HUDEP-2 (cell line): ENCODE results near the gene AKAP8L.
"Not testable (repeated sequence)": the region's sequence is repeated elsewhere in the genome, so short reads cannot be mapped to it uniquely, and the experiment has no call there.

ENCODE experiments used
- DNase-seq, 76 experiments: peaks; one replicate each; lab custom pipeline; 2025; ENCODE audit not compliant: unreplicated experiment in 76 of 76; lab: John Stamatoyannopoulos, UW

The AKAP8L gene

DNA sequence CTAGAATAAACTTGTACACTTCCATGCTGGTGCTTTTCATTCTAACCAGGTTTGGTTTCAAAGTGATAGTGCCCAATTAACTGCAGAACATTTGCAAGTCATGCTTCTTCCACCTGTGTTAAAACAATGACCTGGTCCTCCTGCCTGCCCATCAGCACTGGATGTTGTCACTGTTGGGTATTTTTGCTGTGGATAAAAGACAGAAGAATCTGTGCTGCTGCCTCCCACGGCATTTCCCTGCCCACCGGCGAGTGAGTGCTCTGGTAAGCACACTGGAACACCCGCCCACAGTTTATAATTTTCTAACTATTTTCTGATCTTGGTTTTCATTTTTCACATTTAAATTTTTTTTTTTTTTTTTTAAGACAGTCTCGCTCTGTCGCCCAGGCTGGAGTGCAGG is 36.9 kb downstream of the AKAP8L start:
- no peak for DNase-seq

DNA sequence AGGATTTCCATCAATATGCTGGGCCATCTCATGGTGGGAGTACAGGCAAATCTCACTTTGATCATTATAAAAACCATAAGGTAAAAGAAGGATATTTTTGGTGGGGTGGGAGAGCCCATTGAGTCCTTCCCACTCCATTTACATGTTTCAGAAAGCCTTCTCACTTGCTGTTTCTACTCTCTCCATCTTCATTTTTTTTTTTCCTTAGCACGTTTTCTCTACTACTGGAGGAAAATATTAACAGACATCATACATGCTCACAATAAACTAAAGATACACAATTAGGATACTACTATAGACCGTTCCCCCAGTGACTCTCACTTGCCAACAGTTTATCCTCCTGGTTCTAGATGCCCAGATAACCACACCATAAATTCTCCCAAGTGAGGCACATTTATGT is 37.4 kb downstream of the AKAP8L start:
- no peak for DNase-seq

DNA sequence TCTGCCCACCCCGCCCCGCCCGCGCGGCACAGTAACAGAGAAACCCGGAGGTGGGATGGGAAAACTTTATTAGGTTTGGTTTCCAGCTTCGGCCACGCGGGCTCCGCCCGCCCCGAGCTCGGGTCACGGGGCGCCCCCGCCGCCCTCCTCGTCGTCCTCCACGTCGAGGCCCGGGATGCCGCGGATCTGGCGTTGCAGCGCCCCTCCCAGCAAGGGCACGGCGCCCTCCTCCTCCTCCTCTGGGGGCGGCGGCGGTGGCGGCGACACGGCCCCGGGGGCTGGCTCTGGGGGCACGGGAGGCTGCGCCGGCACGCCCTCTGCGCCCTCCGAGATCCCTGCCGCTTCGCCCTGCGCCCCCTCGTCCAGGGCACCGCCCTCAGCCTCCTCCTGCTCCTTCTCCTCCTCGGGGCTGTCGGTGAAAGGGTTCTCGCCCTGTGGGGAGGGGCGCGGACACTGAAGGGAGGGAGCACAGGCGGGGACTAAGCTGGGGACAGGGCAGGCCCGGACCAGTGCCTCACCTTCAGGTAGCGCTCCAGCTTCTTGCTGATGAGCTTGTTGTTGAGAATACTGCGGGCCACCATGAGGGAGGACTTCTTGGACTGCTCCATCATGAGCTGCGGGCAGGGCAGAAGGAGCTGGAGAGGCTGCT is 38.7 kb downstream of the AKAP8L start:
- peak in 66 of 76 experiments; percentile 20 to 93 (median 69) for DNase-seq

DNA sequence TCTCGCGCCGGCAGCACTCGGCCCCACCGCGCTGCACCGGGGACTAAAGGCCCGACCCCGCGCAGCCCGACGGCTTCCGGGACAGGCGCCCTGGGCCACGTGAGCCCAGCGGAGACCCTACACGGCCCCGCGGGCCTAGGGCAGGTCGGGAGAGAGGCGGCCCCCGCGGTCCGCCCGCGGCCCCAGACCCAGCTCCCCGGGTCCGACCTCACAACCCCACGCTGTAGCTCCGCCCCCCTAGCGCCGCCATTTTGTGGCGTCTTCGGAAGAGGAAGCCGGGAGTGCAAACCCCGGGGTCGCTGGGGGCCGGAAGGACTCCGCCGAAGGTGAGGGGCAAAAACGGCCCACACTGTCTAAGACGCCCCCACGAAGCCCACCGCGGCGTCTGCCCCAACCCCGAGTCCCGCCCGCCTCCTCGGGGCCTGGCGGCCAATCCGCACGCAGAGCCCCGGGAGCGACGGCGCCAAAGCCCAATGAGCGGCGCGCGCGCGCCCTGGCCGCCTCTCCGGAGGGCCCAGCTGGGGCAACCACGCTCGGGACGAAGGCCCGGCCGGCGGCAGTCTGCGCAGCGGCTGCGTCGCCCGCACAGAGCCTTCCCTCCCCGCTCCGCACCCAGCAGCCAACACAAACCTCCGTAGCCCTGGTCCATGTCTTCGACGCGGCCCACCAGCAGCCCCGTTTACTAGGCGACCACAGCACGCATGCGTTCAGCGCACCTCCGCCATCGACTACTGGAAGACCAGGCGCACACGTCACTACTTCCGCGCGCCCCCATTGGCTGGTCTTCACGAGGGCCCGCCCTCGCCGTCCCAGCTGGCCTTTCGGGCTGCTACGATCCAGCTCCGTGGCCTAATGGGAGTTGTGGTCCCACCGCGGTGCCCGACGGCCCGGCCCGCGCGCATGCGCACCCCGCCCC is 39.4 kb downstream of the AKAP8L start, which contains the start of gene AKAP8:
TSS of gene AKAP8 (minus strand) at position 705 of the 916 bp plus-strand sequence. CDS start at position 649, 56 bp downstream.
- DNase-seq = peak; percentile 89 to 100 (median 99)

DNA sequence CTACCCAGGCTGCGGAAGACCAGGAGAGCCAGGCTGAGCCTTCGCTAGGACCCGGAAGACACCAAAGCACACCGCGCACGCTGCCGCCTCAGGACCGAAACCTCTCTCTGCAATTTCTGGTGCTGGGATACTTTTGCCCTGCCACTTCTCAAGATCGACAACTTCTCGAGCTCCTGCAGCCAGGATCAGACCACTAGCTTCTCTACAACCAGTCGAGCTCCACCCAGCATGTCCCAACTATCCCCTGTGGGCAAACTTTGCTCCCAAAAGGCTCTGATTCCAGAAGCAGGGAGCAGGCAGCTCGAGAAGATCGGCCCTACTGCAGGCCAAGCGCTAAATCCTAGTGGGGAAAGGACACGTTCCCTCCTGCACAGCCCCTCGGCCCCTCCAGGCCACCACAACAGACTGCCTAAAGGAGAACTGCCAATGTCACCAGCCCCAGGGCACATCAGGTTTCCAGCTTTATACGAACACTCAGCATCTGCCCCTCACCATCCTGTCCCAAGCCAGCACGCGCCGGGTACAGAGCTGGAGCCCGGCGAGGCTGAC is 40.2 kb downstream of the AKAP8L start:
- peak in 50 of 76 experiments; percentile 7 to 88 (median 44) for DNase-seq

DNA sequence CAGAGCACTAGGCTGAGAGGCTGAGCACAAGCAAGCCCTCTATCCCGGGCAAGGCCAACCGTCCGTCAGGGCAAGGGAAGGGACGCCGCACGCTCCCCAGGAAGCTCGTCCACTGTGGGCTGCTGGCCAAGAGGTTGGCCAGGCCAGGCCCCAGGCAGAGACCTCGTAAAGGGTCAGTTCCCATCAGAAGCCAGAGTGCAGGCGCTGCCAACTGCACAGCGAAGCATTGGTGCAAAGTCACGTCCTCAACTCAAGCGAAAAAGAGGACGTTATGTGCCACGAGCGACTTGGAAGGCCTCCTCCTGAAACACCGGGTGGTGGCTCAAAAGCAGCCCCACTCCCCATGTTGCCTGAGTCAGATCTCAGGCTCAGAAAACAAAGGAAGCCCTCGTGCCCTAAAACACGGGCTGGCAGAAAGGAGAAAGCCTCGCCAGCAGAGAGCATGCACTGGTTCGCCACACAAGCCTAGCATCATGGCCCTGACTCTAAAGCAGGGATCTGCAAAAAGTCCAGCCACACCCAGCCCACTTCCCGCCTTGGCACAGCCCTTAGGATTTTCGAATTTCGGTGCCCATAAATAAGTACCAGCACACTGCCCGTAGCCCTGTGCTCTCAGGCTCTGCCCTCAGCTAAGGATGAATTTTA is 43.9 kb downstream of the AKAP8L start:
- DNase-seq = no peak

DNA sequence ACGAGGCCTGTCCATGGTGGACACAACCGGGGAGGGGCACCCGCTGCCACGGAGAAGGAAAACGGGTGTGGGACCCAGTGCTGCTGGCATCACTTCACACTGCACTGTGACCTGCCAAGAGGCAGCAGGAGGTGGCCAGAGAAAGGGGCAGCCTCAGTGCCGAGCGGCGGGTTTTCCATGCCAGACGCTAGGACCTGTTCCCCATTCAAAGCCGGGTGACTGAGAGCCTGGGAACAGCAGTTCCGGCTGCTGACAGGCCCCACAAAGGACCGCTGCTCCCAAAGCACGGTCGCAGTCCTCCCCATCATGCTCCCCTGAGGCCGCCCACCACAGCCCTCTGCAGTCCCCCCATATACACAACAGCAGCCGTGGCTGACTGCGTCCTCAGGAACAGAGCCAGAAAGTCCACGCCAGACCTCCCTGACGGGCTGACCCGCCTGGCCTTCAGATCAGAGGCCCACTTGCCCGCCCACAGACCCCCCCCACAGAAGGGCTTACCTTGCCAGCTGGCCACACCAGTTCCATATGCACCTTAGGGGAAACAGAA is 44.6 kb downstream of the AKAP8L start:
- DNase-seq = no peak

DNA sequence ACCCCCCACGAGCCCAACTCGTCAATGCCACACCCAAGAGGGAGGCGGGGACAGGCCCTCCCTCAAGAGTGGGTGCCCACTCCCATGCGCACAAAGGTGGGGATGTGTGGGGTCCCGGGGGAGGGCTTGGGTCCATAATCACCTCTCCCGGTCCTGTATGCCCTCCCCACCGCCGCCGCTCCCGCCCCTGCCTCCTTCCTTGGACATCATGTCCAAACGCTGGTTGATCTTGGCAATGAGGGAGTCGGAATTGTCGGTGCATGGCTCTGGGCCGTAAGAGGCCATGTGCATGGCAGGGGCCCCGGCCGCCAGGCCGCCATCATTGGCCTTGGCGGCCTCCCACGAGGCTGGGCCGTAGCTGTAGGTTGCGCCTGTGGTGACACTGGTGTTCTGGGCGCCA is 45.1 kb downstream of the AKAP8L start:
- DNase-seq = no peak

DNA sequence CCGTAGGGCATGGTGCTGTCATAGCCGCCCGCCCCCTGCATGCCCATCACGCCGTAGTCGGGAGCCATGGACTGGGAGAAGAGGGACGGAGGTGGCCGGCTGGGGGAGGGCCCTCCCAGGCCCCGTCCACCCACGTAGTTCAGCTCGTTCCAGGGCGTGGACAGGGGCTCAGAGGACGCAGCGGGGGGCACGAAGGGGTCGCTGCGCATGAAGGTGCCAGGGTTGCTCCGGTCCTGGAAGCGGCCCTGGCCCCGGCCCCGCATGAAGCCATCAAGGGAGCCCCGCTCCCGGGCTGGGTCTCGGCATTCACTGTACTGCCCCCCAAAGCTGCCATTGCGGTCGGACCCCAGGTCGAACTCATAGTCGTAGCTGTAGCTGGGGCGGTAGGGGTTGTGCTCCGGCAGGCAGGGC is 45.9 kb downstream of the AKAP8L start:
- no peak for DNase-seq

DNA sequence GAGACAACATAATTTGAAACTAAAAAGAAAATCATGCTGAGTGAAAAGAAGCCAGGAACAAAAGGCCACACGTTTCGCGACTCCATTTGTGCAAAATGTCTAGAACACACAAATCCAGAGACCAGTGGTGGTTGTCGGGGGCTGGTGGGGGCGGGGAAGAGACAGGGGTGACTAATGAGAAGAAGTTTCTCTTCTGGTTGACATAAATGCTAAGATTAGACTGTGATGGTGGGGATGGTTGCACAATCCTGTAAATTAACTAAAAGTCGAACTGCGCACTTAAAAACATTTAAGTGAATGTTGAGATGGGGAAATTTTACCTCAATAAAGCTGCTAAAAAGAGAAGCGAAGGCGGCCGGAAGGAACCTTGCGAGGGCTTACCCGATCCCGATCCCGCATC is 46.3 kb downstream of the AKAP8L start:
- DNase-seq = no peak

DNA sequence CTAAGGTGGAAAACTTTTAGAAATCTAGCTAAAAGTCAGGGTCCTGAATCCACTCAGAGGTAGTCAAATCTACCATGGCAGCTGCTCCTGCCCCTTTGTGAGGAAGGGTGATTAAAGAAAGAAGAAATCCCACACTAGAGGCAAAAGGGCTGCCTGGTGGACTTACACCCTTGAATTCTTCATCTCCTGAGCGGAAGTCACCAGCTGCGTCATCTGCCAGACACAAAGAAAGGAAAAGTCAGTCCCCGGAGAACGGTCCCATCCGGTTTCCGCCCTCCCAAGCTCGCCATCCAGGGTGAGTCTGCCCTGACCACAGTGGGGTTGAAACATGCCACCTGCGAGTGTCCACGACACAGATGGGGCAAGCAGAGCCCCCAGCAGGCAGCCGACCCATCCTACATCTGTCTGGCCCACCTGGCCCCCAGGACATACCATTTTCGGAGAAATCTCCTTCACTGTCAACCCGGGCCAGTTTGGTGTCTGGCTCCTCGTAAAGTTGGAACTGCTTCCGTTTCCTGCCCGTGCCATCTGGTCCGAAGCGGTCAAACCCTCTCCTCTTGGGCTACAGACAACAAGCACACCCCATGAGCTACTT is 46.9 kb downstream of the AKAP8L start:
- DNase-seq = no peak

DNA sequence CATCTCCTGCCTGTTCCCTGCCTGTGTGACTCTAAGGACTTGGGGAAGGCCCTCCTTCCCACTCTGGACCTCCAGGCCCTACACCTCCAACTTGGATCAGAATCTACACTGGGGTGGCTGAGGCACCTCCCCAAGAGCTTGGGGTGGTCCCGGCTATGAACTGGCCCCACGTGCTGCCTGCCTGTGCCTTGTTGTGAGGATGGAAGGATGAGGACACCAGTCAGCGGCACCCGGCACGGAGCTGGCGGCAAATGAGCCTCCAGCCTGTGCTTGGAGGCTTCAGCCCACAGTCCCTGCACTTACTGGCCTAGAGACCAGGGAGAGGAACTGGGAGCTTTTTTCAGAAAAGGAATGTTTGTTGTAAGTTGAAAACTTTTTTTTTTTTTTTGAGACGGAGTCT is 47.7 kb downstream of the AKAP8L start:
- DNase-seq = no peak

DNA sequence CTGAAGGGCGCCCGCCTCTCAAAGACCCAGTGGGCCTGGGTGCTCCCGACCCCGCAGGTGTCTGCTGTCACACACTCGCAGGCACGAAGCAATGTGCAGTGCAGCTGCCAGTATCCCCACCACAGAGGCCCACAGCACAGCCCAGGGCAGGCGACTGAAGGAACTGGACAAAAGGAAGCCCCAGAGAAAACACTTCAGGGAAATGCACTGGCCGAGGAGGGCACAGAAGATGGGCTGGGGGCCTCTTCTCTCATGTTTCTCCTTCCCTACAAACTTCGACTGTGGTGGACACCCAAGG is 49.2 kb downstream of the AKAP8L start:
- no peak for DNase-seq

DNA sequence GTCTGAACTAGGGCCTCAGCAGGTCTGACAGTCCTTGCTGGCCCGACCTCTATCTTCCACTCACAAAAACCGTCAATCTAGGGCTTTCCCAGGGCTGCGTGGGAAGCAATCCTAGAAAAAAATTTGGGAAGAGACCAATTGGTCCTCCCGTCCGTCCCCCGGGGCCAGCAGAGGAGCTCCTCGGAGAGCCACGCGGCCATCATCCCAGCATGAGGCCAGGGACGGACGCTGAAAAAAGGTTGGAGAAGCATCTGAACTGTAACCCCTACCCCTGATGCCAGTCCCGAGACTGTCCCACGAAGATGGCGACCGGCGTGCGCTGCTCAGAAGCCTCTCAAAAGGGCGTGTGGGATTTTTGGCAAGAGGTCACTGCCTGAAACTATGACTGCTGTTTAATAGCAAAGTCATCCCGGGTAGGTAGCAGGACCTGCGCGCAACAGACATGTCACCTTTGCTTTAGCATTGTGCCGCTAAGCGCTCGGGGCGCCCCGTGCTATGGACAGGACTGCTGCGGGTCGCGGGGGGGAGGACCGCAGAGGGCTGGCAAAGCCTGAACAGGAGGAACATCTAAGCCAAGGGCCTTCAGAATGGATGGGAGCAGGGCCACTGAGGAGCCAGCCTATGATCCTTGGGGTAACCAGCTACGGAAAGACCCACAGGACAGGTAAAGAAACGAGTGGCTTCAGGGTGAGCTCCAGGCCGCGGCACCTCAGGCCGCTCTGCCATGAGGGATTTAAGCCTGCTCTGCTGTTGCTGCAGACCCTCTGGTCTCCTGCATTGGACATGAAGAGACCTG is 49.8 kb downstream of the AKAP8L start:
- no peak for DNase-seq

DNA sequence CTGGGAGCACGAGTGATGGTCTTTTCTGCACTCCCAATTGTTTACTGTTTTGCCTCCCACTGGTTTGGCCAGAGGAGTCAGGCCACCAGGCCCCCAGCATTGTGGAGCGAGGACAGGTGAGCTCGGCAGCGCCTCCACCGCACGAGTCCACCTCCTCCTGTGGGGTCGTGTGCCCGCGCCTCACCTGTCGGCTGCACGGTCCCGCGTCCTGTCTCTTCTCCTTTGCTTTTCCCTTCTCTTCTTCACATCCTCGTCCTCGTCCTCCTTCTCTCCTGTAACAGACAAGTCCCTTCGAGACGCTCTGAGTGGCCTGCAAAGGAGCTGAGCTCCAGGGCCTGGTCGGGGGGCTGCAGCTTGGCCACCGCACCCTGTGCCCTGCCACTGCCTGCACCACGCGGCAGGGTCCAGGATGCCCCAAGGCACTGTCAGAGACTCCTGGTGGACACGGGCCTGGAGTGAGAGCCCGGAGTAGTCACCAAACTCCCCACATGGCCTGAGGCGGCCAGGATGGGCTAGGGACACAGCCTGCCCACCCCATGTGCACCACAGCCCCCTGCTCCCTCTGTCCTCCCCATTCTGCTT is 50.6 kb downstream of the AKAP8L start:
- DNase-seq = no peak

DNA sequence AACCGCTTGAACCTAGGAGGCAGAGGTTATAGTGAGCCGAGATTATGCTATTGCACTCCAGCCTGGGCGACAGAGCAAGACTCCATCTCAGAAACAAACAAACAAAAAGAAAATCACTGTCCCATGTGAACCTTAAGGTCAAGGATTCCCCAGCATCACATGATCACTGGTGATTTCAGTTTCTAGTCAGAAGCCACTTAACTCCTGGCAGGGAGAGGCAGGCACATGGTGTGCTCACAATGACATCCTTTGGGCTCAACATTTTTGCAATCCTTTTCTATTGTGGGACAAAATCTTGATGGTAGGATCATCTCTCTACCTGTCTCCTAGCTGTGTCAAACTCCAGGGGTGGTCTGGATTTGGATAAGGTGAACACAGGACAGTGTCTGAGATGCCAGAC is 51.3 kb downstream of the AKAP8L start:
- DNase-seq = no peak

DNA sequence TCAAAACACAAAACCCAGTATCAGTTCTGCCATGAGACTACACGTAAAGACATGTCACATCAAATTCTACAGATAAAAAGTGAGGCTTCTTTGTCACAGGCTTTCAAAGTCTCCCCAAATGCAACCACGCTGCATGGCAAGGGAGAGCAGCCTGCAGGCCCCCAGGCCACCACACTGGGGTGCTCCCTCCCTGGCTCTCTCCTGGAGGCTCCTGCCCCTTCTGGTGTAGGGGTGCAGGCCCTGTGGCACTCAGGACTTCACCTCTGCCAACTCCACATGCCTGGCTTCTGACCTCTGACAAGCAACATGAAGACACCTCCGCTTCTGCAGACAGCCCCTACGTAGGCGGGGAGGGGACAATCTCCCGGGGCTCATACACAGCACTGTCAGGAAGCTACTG is 53.5 kb downstream of the AKAP8L start:
- peak in 13 of 76 experiments; percentile 9 to 28 (median 19) for DNase-seq

DNA sequence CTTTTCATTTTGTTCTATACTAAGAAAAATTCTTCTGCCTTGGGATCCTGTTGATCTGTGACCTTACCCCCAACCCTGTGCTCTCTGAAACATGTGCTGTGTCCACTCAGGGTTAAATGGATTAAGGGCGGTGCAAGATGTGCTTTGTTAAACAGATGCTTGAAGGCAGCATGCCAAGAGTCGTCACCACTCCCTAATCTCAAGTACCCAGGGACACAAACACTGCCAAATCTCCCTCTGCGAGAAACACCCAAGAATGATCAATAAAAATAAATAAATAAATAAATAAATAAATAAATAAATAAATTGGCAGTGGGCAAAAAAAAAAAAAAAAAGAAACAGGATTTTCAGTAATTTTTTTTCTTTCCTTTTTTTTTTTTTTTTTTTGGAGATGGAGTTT is 55.0 kb downstream of the AKAP8L start:
- peak in 71 of 76 experiments; percentile 35 to 88 (median 68) for DNase-seq

DNA sequence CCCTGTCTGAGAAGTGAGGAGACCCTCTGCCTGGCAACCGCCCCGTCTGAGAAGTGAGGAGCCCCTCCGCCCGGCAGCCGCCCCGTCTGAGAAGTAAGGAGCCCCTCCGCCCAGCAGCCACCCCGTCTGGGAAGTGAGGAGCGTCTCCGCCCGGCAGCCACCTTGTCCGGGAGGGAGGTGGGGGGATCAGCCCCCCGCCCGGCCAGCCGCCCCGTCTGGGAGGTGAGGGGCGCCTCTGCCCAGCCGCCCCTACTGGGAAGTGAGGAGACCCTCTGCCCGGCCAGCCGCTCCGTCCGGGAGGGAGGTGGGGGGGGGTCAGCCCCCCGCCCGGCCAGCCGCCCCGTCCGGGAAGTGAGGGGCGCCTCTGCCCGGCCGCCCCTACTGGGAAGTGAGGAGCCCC is 55.7 kb downstream of the AKAP8L start:
- not testable (repeated sequence) for DNase-seq
